C4-2B (cell line): ENCODE measurements around the gene PCGF2.

Experiments used
- H3K27ac ChIP-seq: fragments of 450-650 bp; 2 replicates; pipeline ENCODE4 v1.5.1; 2017
- CTCF ChIP-seq: fragments of 450-650 bp; conservative IDR thresholded peaks from 2 replicates; pipeline ENCODE4 v1.5.1; 2017; ENCODE audit warnings: mild to moderate bottlenecking
- ZFX ChIP-seq: fragments of 450-650 bp; IDR thresholded peaks from 2 replicates; pipeline ENCODE4 v1.6.1; 2017

PCGF2 gene

GRCh38 chr17:38733982-38734973, 13.9 kb downstream of the PCGF2 start:
- TF ChIP-seq CTCF (no peak), ZFX (no peak)
- H3K27ac ChIP-seq: peak overlapping the region; percentile 95

GRCh38 chr17:38733282-38733981, 14.7 kb downstream of the PCGF2 start:
- peak overlapping the region; percentile 95 for H3K27ac ChIP-seq
- TF ChIP-seq CTCF: 0 out of 2 replicates have a peak, but pooled peaks have one; percentile 5
- TF ChIP-seq ZFX: no peak

GRCh38 chr17:38732376-38733281, 15.5 kb downstream of the PCGF2 start:
- TF ChIP-seq ZFX (no peak), CTCF (no peak)
- H3K27ac ChIP-seq: peak overlapping the region; percentile 95

GRCh38 chr17:38731526-38732294, 16.4 kb downstream of the PCGF2 start:
- peak overlapping the region; percentile 95 for H3K27ac ChIP-seq

GRCh38 chr17:38730526-38731379, 17.4 kb downstream of the PCGF2 start:
- TF ChIP-seq CTCF: no peak
- TF ChIP-seq ZFX: peak; percentile 59; the same call in 1 of the 2 replicates

More at GRCh38 chr17:38731526-38732294, 16.4 kb downstream of the PCGF2 start:
- TF ChIP-seq CTCF (no peak), ZFX (no peak)

More at GRCh38 chr17:38730526-38731379, 17.4 kb downstream of the PCGF2 start:
- H3K27ac ChIP-seq: peak overlapping the region; percentile 95
